Gastroesophageal sphincter (tissue), 3 donors: ENCODE measurements around the gene PBOV1.

Experiments used
- POLR2A ChIP-seq, 2 donors: fragments of 450-650 bp; IDR thresholded peaks; one replicate each; pipeline ENCODE4 v1.6.1; 2017; ENCODE audit warnings: antibody characterized with exemption in 2 of 2, mild to moderate bottlenecking in 2 of 2, moderate library complexity in 1 of 2
- TF ChIP-seq, protein P1 (sequence below), 4 experiments: fragments of 200-600 bp in 2 of 4; fragments of 450-650 bp in 2 of 4; sonication (generic) in 1 of 4; IDR thresholded peaks; one replicate each; pipeline ENCODE4 v1.5.1; 2017 to 2019; ENCODE audit warnings: antibody characterized with exemption in 4 of 4, mild to moderate bottlenecking in 2 of 4, moderate library complexity in 2 of 4

- TF ChIP-seq, protein P1, sequence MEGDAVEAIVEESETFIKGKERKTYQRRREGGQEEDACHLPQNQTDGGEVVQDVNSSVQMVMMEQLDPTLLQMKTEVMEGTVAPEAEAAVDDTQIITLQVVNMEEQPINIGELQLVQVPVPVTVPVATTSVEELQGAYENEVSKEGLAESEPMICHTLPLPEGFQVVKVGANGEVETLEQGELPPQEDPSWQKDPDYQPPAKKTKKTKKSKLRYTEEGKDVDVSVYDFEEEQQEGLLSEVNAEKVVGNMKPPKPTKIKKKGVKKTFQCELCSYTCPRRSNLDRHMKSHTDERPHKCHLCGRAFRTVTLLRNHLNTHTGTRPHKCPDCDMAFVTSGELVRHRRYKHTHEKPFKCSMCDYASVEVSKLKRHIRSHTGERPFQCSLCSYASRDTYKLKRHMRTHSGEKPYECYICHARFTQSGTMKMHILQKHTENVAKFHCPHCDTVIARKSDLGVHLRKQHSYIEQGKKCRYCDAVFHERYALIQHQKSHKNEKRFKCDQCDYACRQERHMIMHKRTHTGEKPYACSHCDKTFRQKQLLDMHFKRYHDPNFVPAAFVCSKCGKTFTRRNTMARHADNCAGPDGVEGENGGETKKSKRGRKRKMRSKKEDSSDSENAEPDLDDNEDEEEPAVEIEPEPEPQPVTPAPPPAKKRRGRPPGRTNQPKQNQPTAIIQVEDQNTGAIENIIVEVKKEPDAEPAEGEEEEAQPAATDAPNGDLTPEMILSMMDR (IDR thresholded peaks at IDR 0.05): no peak
- TF ChIP-seq POLR2A (IDR thresholded peaks at IDR 0.05): no peak
These were observed 6.7 kb downstream of the PBOV1 start for GRCh38 chr6:138211601-138212000.
